HepG2 (cell line): ENCODE results near the gene ARSJ.

ENCODE experiments used
- ESRRA ChIP-seq: sonication (generic); formaldehyde crosslinking; IDR thresholded peaks from 2 replicates; pipeline ENCODE4 v1.5.1; 2020; ENCODE audit warnings: mild to moderate bottlenecking, low read depth, missing genetic modification reagents
- IRF2 ChIP-seq: IDR thresholded peaks from 2 replicates; pipeline ENCODE4 v1.6.1; 2018; ENCODE audit warnings: missing genetic modification reagents, missing compliant biosample characterization
- NFE2L2 ChIP-seq: fragments of 150-350 bp; IDR thresholded peaks from 2 replicates; pipeline ENCODE4 v1.6.1; 2014; ENCODE audit warnings: low read length
- NR2C2 ChIP-seq: sonication (generic); formaldehyde crosslinking; IDR thresholded peaks from 2 replicates; pipeline ENCODE4 v1.4.0; 2020; ENCODE audit warnings: missing genetic modification reagents, mild to moderate bottlenecking, moderate library complexity, borderline replicate concordance
- PRPF4 ChIP-seq: fragments of 200-400 bp; formaldehyde crosslinking; IDR thresholded peaks from 2 replicates; pipeline ENCODE4 v1.6.1; 2016; ENCODE audit warnings: low read length, low read depth; ENCODE audit not compliant: poor library complexity, severe bottlenecking
- TP53 ChIP-seq: sonication (generic); formaldehyde crosslinking; conservative IDR thresholded peaks from 2 replicates; pipeline ENCODE4 v1.4.0; 2020; ENCODE audit warnings: missing genetic modification reagents
- ZFP82 ChIP-seq: sonication (generic); formaldehyde crosslinking; IDR thresholded peaks from 2 replicates; pipeline ENCODE4 v1.5.1; 2020; ENCODE audit warnings: mild to moderate bottlenecking, missing genetic modification reagents, borderline replicate concordance
- ZNF354B ChIP-seq: sonication (generic); formaldehyde crosslinking; IDR thresholded peaks from 2 replicates; pipeline ENCODE4 v1.8.0; 2022; ENCODE audit warnings: mild to moderate bottlenecking, missing genetic modification reagents
- ZNF430 ChIP-seq: sonication (generic); formaldehyde crosslinking; IDR thresholded peaks from 2 replicates; pipeline ENCODE4 v1.9.0; 2021; ENCODE audit warnings: mild to moderate bottlenecking, missing genetic modification reagents
- TF ChIP-seq, protein P1 (sequence below): sonication (generic); formaldehyde crosslinking; IDR thresholded peaks from 2 replicates; pipeline ENCODE4 v1.8.0; 2022; ENCODE audit warnings: missing genetic modification reagents, mild to moderate bottlenecking, moderate library complexity, borderline replicate concordance
- TF ChIP-seq, protein P2 (sequence below): sonication (generic); formaldehyde crosslinking; IDR thresholded peaks from 2 replicates; pipeline ENCODE4 v1.5.0; 2020; ENCODE audit warnings: mild to moderate bottlenecking, missing genetic modification reagents, moderate library complexity

DNA sequence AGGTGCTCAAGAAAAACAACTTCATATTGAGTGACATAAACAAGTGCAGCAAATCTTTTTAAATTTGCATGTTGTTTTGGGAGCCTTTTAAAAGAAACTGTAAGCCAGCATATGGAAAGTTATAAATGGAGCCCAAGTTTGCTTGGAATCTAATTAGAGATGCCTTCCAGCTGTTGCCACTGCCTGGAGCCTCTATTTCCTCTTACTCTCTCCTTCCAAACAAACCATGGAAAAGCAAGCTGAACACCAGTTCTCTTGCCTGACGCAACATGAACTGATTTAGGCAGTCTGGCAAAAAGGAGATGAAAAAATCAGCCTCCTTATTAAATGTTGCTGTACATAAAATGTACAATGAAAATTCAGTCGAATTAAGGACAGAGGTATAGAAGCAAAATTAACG, 21.5 kb downstream of the ARSJ start:
- TF ChIP-seq NR2C2 (CRISPR knock-in tag) = no peak
- TF ChIP-seq IRF2 (CRISPR knock-in tag) = no peak
- no peak for TF ChIP-seq PRPF4
- TF ChIP-seq ZFP82 (CRISPR knock-in tag) = no peak
- TF ChIP-seq ZNF430 (CRISPR knock-in tag) = no peak
- TF ChIP-seq, protein P1, sequence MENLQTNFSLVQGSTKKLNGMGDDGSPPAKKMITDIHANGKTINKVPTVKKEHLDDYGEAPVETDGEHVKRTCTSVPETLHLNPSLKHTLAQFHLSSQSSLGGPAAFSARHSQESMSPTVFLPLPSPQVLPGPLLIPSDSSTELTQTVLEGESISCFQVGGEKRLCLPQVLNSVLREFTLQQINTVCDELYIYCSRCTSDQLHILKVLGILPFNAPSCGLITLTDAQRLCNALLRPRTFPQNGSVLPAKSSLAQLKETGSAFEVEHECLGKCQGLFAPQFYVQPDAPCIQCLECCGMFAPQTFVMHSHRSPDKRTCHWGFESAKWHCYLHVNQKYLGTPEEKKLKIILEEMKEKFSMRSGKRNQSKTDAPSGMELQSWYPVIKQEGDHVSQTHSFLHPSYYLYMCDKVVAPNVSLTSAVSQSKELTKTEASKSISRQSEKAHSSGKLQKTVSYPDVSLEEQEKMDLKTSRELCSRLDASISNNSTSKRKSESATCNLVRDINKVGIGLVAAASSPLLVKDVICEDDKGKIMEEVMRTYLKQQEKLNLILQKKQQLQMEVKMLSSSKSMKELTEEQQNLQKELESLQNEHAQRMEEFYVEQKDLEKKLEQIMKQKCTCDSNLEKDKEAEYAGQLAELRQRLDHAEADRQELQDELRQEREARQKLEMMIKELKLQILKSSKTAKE = no peak
- no peak for TF ChIP-seq NFE2L2
- no peak for TF ChIP-seq TP53 (CRISPR knock-in tag)
- no peak for TF ChIP-seq ESRRA (CRISPR knock-in tag)
- TF ChIP-seq, protein P2, sequence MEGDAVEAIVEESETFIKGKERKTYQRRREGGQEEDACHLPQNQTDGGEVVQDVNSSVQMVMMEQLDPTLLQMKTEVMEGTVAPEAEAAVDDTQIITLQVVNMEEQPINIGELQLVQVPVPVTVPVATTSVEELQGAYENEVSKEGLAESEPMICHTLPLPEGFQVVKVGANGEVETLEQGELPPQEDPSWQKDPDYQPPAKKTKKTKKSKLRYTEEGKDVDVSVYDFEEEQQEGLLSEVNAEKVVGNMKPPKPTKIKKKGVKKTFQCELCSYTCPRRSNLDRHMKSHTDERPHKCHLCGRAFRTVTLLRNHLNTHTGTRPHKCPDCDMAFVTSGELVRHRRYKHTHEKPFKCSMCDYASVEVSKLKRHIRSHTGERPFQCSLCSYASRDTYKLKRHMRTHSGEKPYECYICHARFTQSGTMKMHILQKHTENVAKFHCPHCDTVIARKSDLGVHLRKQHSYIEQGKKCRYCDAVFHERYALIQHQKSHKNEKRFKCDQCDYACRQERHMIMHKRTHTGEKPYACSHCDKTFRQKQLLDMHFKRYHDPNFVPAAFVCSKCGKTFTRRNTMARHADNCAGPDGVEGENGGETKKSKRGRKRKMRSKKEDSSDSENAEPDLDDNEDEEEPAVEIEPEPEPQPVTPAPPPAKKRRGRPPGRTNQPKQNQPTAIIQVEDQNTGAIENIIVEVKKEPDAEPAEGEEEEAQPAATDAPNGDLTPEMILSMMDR (CRISPR knock-in tag) = no peak
- TF ChIP-seq ZNF354B (CRISPR knock-in tag) = no peak
